ENCODE data around the gene GALNT13.

The GALNT13 gene

GRCh38 chr2:154307007-154307406 is 435.3 kb downstream of the GALNT13 start:
- no peak for DNase-seq (ENCODE audit: low read depth)

- no peak for DNase-seq (ENCODE audit: low read depth)
Measured at GRCh38 chr2:154324601-154325000, 452.9 kb downstream of the GALNT13 start.

- no peak for DNase-seq (ENCODE audit: low read depth)
Measured at GRCh38 chr2:154329510-154329909, 457.8 kb downstream of the GALNT13 start.

GRCh38 chr2:154331784-154332183 is 460.1 kb downstream of the GALNT13 start:
- DNase-seq (ENCODE audit: low read depth): no peak

- DNase-seq (ENCODE audit: low read depth): no peak
Measured at GRCh38 chr2:154336201-154336600, 464.5 kb downstream of the GALNT13 start.

GRCh38 chr2:154338352-154338967 is 466.7 kb downstream of the GALNT13 start:
- no peak for DNase-seq (ENCODE audit: low read depth)

DNA sequence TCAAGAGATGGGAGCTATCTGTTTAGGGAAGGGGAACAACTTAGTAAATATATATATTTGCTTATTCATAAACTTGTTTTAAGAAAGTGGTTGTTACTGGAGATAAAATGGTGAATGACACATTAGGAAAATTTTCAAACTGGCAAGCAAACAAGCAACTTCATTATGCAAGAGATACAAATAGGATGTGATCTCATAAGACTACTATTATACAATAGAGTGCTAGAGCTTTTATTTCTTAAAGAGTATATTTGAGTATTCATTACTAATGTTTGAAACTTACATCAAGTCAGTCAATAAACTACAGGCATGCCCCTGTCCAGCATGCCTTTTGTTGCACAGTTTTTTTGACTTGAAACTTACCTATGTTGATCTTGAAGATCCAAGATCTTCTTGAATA is 471.6 kb downstream of the GALNT13 start:
- DNase-seq (ENCODE audit: low read depth): no peak

GRCh38 chr2:154350911-154351310 is 479.2 kb downstream of the GALNT13 start:
- DNase-seq (ENCODE audit: low read depth): no peak

DNA sequence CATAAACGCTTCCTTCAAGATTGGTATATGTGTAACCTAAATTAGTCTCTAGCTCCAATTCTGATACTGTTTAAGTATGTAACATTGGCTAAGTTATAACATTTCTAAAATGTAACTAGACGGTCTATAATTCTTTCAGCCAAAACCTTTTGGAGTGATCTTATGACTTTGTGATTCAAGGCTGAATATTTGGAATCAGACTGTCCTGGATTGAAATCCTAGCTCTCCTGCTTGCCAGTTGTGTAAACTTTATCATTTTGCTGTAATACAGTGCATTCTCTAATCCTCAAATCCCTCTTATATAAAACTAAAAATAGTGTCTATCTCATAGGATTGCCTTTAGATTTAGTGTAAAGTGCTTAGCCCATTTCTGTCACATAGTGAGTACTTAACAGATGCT is 489.6 kb downstream of the GALNT13 start:
- DNase-seq (ENCODE audit: low read depth): no peak

DNA sequence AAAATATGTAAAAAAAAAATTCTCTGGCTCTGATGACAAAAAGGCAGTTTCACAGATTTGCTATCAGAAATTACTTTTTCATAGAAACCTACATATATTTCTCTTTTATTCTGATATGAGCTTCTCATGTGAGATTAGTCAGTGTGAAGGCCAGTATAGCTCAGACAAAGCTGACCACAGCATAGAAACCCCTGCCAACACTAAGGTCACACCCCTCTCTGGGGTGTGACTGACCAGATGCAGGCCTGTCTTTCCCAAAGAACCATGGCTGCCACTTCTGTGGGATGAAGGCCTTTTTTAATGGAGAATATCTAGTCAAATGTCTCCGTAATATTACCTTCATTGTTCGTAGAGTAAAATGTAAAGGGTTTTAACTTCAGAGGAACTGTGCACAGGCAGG is 496.4 kb downstream of the GALNT13 start:
- no peak for DNase-seq (ENCODE audit: low read depth)

GRCh38 chr2:154370873-154371272 is 499.2 kb downstream of the GALNT13 start:
- DNase-seq (ENCODE audit: low read depth): no peak

DNA sequence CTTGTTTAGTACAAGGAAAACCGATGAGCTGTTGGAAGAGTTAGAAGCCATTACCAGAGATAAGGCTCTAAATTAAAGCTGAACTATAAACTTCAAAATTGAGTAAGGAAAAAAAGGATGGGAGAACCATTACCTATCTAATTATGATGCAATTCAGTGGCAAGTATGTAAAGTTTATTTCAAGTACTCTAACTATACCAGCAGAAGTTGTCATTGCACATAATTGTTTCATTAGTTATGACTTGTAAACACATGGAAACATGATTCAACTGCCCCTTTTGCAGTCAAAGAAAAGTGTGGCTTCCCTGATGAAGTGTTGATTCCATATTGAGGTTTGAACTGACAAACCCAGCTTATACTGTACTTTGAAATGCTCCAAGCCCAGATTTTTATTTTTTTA is 502.7 kb downstream of the GALNT13 start:
- no peak for DNase-seq (ENCODE audit: low read depth)

GRCh38 chr2:154375579-154375931 is 503.8 kb downstream of the GALNT13 start:
- no peak for DNase-seq (ENCODE audit: low read depth)

GRCh38 chr2:154381931-154382794 is 510.4 kb downstream of the GALNT13 start:
- DNase-seq (ENCODE audit: low read depth): no peak

GRCh38 chr2:154386186-154386585 is 514.5 kb downstream of the GALNT13 start:
- no peak for DNase-seq (ENCODE audit: low read depth)

DNA sequence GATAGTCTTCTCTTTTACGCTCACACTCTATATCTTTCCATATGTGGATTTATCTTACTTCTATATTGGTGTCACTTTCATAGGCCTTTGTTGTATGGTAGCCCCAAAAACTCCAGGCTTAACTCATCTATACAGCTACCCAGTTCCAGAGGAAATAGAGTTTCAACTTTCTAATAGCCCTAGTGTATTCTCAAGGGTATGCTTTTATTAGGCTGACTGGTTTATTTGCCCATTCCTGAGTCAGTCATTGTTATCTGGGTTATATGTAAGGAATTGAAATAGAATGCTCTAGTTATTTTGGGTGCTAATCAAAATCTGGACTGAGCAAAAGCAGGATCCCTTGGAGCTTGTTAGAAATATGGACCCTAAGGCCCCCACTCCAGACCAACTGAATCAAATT is 519.3 kb downstream of the GALNT13 start:
- no peak for DNase-seq (ENCODE audit: low read depth)

- DNase-seq (ENCODE audit: low read depth): no peak
Measured at GRCh38 chr2:154392256-154392655, 520.5 kb downstream of the GALNT13 start.

DNA sequence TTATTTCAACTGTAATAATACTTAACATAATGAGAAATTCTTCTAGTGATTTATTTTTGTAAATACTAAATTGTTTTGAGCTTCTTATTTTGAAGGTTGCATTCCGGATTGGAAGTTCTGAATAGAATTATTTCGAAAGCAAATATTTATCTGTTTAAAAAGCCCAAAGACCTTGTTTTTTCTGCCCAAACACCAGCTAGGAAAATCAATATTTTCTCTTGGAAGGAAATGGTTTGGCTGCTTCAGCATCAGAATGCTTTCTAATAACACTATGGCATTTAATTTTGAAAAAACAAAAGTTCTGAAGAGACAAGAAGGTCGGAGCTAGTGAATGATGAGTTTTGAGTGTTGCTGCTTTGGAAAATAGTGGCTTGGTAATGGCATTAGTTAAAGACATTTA is 522.9 kb downstream of the GALNT13 start:
- DNase-seq (ENCODE audit: low read depth): no peak

DNA sequence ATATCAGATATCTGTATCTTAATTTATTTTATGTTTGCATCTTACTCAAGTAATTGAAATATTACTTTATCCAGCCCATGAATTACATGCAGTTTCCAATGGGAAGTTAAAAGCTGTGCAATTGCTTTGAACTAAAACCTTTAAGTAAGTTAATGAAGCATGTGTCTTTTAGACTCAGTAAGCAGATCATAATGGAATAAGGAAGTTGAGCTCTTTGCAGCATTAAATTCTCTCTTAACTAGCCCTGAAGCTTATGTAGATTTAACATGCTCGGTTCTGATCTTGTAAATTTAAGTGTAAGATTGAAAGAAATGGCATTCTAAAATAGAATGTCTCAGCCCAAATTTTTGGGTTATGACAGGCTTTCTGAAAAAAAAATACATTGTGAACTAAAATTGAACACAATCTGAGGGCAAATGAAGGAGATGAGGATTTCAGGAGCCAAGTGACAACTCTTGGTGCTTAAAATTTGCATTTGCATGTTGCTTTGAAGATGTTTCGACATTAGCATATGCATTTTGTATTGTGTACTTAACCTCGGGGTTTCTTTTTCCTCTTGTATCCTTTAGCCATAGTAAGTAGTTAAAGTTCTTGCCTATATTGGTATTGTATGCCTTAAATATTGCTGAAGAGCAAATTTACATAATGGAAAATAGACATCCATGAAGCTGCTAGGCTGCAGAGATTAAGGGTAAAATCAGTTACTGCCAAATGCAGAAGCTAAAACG is 529.0 kb downstream of the GALNT13 start:
- DNase-seq (ENCODE audit: low read depth): no peak

GRCh38 chr2:154402213-154402612 is 530.5 kb downstream of the GALNT13 start:
- DNase-seq (ENCODE audit: low read depth): no peak

DNA sequence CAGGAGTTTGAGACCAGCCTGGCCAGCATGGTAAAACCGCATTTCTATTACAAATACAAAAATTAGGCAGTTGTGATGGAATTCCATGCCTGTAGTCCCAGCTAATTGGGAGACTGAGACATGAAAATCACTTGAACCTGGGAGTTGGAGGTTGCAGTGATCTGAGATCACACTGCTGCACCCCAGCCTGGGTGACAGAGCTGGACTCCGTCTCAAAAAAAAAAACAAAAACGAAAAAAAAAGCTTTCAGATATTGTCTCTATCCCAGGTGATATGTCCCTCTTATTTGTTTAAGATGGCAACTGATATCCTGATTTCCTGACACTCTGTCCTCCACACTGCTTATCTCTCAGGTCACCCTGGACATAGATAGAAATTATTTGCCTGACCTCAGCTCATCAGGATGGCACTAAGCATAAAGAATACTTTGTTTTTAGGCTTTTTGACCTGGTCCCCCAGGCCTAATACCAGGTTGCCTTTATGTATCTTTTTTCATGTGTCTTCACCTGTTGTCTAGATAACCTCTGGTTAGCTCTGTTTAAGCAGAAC is 531.6 kb downstream of the GALNT13 start:
- DNase-seq (ENCODE audit: low read depth): no peak

GRCh38 chr2:154408786-154409185 is 537.1 kb downstream of the GALNT13 start:
- no peak for DNase-seq (ENCODE audit: low read depth)

- no peak for DNase-seq (ENCODE audit: low read depth)
Measured at GRCh38 chr2:154422251-154422650, 550.5 kb downstream of the GALNT13 start.
